ENCODE results near the gene AQP7. TPM values are rescaled to one million over a fixed set of nuclear protein-coding genes. Genes with fewer than 3 reads are reported as not detected.

Gene AQP7
- total RNA-seq, 2 experiments from 2014 or later = not detected

DNA sequence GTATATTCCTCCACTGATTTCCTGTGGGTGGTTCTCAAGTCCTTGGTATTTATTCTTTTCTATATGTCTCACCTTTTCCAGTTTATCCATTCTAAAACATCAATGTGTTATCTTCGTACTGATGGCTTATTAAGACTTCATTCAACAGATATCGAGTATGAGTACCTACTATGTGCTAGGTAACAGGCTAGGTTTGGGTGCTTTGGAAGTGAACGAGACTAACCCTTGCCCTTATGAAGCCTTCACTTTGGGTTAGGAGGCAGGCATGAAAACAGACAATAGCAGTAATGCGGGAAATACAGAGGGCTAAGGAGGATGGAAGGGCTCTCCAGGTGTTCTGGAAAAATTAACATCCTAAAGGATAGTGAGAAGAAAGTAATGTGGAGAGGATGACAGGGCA lies 53.4 kb downstream of the AQP7 start:
- Mint-ChIP-seq H3K4me1 (peaks cover 2% of the 10 kb centered on the region), H3K4me3 (no peak overlapping the region), H3K36me3 (peaks cover 39% of the 10 kb centered on the region), H3K27ac (no peak overlapping the region), H3K9me3 (no peaks in the 10 kb centered on the region), H3K27me3 (no peaks in the 10 kb centered on the region)
- DNase-seq = no peak

GRCh38 chr9:33346564-33346963 lies 55.8 kb downstream of the AQP7 start:
- H3K9me3 Mint-ChIP-seq = no peaks in the 10 kb centered on the region
- no peak overlapping the region for H3K4me3 Mint-ChIP-seq
- H3K4me1 Mint-ChIP-seq = peaks cover 4% of the 10 kb centered on the region
- peaks cover 37% of the 10 kb centered on the region for H3K36me3 Mint-ChIP-seq
- H3K27me3 Mint-ChIP-seq = no peaks in the 10 kb centered on the region
- H3K27ac Mint-ChIP-seq = no peak overlapping the region
- DNase-seq = no peak

DNA sequence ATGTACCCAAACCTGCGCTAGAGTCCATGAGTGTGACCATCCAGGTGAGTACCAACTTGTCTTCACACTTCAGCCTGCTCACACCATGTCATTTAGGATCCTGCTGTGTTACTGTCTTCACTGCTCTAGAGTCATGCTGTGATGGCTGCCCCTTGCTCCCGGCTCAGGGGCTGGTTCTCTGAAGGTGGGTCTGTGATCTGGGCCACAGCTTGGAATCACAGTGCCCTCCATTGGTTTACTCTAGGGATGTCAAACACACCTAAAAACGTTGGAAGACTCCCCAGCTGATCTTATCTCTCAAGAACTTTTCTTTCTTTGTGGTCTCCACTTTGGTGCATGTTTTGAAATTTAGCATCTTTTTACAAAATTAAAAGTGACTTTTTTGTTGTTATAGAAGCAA lies 58.2 kb downstream of the AQP7 start:
- no peak overlapping the region for H3K27ac Mint-ChIP-seq

DNA sequence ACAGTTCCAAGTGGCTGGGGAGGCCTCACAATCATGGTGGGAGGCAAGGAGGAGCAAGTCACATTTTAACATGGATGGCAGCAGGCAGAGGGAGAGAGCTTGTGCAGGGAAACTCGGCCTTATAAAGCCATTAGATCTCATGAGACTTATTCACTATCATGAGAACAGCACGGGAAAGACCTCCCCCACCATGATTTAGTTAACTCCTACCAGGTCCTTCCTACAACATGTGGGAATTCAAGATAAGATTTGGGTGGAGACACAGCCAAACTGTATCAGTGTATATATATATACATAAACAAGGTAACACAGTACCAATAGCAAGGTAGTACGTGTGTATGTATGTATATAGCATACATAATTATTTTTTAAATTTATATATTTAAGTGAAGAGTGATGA lies 61.2 kb downstream of the AQP7 start:
- H3K9me3 Mint-ChIP-seq = peaks cover 20% of the 10 kb centered on the region
- H3K27ac Mint-ChIP-seq = no peak overlapping the region
- no peak overlapping the region for H3K4me3 Mint-ChIP-seq
- H3K4me1 Mint-ChIP-seq = peaks cover 2% of the 10 kb centered on the region
- H3K27me3 Mint-ChIP-seq = no peaks in the 10 kb centered on the region
- peaks cover 51% of the 10 kb centered on the region for H3K36me3 Mint-ChIP-seq
- no peak for DNase-seq

More for the DNA sequence above, 58.2 kb downstream of the AQP7 start:
- peaks cover 14% of the 10 kb centered on the region for H3K9me3 Mint-ChIP-seq
- H3K4me1 Mint-ChIP-seq = peaks cover 2% of the 10 kb centered on the region
- no peaks in the 10 kb centered on the region for H3K27me3 Mint-ChIP-seq
- no peak for DNase-seq
- peaks cover 55% of the 10 kb centered on the region for H3K36me3 Mint-ChIP-seq
- no peak overlapping the region for H3K4me3 Mint-ChIP-seq

- Mint-ChIP-seq H3K36me3 (peaks cover 53% of the 10 kb centered on the region), H3K4me3 (no peak overlapping the region), H3K27me3 (no peaks in the 10 kb centered on the region), H3K9me3 (peaks cover 20% of the 10 kb centered on the region), H3K4me1 (peaks cover 2% of the 10 kb centered on the region), H3K27ac (no peak overlapping the region)
- no peak for DNase-seq
Observed at GRCh38 chr9:33340186-33340585, 62.2 kb downstream of the AQP7 start.

Other genes starting within 250 kb of the AQP7 start
- gene B4GALT1, start 235.2 kb downstream of the AQP7 start, total RNA-seq = 10 to 100 TPM; 33.5 to 35.0 TPM
- gene SPINK4, start 162.4 kb downstream of the AQP7 start, total RNA-seq = not detected
- gene BAG1, start 137.9 kb downstream of the AQP7 start, total RNA-seq = 10 to 100 TPM; 87.2 to 90.9 TPM
- gene CHMP5, start 137.5 kb downstream of the AQP7 start, total RNA-seq = 10 to 100 TPM; 73.9 to 75.4 TPM
- gene NFX1, start 112.1 kb downstream of the AQP7 start, total RNA-seq = 10 to 100 TPM; 38.9 to 40.8 TPM
- 1 to 10 TPM; 2.3 to 2.9 TPM for gene AQP3, start 45.0 kb upstream of the AQP7 start, total RNA-seq
- 10 to 100 TPM; 80.8 to 82.2 TPM for gene NOL6, start 71.4 kb upstream of the AQP7 start, total RNA-seq
- gene ANKRD18B, start 121.7 kb upstream of the AQP7 start, total RNA-seq = under 1 TPM; 0.14 to 0.56 TPM